ENCODE results near the gene LCTL. TPM values are rescaled to one million over a fixed set of nuclear protein-coding genes. Genes with fewer than 3 reads are reported as not detected.

The LCTL gene, protein sequence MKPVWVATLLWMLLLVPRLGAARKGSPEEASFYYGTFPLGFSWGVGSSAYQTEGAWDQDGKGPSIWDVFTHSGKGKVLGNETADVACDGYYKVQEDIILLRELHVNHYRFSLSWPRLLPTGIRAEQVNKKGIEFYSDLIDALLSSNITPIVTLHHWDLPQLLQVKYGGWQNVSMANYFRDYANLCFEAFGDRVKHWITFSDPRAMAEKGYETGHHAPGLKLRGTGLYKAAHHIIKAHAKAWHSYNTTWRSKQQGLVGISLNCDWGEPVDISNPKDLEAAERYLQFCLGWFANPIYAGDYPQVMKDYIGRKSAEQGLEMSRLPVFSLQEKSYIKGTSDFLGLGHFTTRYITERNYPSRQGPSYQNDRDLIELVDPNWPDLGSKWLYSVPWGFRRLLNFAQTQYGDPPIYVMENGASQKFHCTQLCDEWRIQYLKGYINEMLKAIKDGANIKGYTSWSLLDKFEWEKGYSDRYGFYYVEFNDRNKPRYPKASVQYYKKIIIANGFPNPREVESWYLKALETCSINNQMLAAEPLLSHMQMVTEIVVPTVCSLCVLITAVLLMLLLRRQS
- total RNA-seq, result 0.33 and 0.75 TPM in 2 replicates

DNA sequence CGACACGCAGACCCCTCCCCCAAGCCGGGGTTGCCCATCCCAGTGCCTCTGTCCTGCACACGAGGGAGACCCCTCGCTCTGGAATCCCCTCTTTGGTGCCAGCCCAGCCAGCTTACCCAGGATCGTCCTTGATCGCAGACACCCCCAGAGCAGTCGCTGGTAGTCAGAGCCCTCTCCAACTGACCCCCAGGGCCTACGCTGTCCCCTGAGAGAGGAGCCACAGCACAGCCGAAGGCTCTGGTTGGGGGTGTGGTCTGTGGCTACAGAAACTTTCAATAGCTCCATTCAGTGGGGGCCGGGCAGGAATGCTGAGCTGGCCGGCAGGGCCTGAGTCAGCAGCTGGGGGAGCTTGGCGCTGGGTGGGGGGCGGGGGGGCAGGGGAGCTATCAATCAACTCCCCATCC lies at the start of gene LCTL:
LCTL (minus strand) TSS at position 258 of the 404 bp plus-strand sequence. CDS start 633 bp downstream, outside the sequence.

DNA sequence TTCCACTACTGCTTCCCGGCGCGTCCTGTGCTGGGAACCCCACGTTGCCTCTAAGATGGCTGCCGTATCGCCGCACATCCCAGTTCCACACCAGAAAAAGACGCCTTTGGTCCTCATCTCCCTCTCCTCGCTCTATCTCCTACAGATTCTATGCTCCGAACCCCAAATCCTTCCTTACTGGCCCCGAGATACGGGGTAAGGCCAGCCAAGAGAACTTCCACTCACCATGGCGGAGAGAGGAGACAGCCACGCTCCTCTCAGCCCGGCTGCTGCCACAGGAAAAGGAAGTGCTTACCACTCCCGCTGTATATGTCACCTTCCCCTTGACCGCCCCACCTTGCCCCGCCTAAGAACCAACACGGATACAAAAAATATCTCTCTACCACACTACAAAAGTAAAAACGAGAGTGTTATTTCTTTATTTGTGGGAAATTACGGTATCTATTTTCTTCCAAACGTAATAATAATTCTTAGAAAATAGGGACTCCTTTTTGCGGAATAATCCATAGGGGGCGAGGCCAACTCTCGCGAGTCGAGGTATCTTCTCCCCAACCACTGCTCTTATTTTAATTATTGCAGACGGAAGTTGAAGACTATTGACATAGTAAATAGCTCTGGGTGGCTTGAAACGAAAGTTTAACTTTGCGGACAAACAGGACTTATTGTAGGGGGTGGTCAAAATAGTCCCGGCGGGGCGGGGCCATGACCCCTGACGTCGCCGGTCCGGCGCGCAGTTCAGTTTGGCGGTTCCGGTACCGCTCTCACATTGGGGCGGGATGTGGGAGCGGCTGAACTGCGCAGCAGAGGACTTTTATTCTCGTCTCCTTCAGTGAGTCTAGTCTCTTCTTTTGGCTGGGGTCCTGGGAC lies 61.0 kb downstream of the LCTL start, which contains the start of the genes RPL4 and ZWILCH:
RPL4 (minus strand) TSS at position 293 of the 867 bp plus-strand sequence; CDS start at position 228, 65 bp downstream.
ZWILCH (plus strand) TSS at position 764 of the 867 bp plus-strand sequence; CDS start at position 777, 13 bp downstream.

Other genes with a start within 250 kb of the LCTL start
- 15.2 and 24.7 TPM in 2 replicates for gene TIPIN, start 209.3 kb downstream of the LCTL start, total RNA-seq
- 35.1 and 42.8 TPM in 2 replicates for gene MAP2K1, start 179.1 kb downstream of the LCTL start, total RNA-seq
- 16.0 and 36.2 TPM in 2 replicates for gene SNAPC5, start 68.2 kb downstream of the LCTL start, total RNA-seq
- gene RPL4, start 61.1 kb downstream of the LCTL start, total RNA-seq, result 2,649 and 2,706 TPM in 2 replicates
- gene ZWILCH, start 60.7 kb downstream of the LCTL start, total RNA-seq, result 15.2 and 39.3 TPM in 2 replicates
- gene SMAD6, start 136.2 kb upstream of the LCTL start, total RNA-seq, result 11.0 and 11.3 TPM in 2 replicates

Data from uterine smooth muscle cell (primary cell).